H54 (cell line): ENCODE data around the gene CYP4V2.

ENCODE experiments used
- DNase-seq: peaks from one replicate; pipeline ENCODE4 v3.0.0; 2011; ENCODE audit warnings: low spot score, mixed read lengths; ENCODE audit not compliant: insufficient read length
- FAIRE-seq: peaks from 3 replicates; lab custom pipeline; 2011; peaks lifted over from hg19 to GRCh38; lab: Jason Lieb, UNC
- POLR2A ChIP-seq: IDR thresholded peaks from 2 replicates; pipeline ENCODE4 v1.6.1; 2011; ENCODE audit warnings: low read depth, mild to moderate bottlenecking, low read length

CYP4V2 gene

GRCh38 chr4:186258216-186258811, 66.9 kb downstream of the CYP4V2 start:
- DNase-seq (no peak), FAIRE-seq (no peak)
- TF ChIP-seq POLR2A = no peak

- no peak for DNase-seq
- FAIRE-seq = no peak
- TF ChIP-seq POLR2A = no peak
Observed at GRCh38 chr4:186260117-186260503, 68.7 kb downstream of the CYP4V2 start.
